Measurements from ENCODE around the gene ERCC1. TPM values are rescaled to one million over a fixed set of nuclear protein-coding genes. Genes with fewer than 3 reads are reported as not detected.
A peak's percentile ranks its signal among the peaks of the same experiment; 100 is the strongest.

ERCC1 gene
- total RNA-seq, 1 donor from 2014 or later: 67.5 TPM

GRCh38 chr19:45446944-45447343, 23.2 kb upstream of the ERCC1 start:
- Histone ChIP-seq H2AFZ (ENCODE audit: low read depth, low read length) (no peak overlapping the region), H3K36me3 (ENCODE audit: insufficient read depth, low read length) (no peaks in the 10 kb centered on the region), H3K4me3 (ENCODE audit: insufficient read depth, low read depth, low read length) (no peak overlapping the region), H3K4me1 (ENCODE audit: insufficient read depth, low read length) (peaks cover 43% of the 10 kb centered on the region), H3K27me3 (ENCODE audit: insufficient read depth, low read length) (no peaks in the 10 kb centered on the region), H3K4me2 (ENCODE audit: low read length) (no peak overlapping the region), H3K9me3 (ENCODE audit: insufficient read depth, low read depth, low read length) (no peaks in the 10 kb centered on the region), H3K9ac (ENCODE audit: low read length) (no peak overlapping the region), H3K79me2 (ENCODE audit: insufficient read depth, low read length) (no peaks in the 10 kb centered on the region), H3K27ac (ENCODE audit: low read depth, low read length) (no peak overlapping the region), H4K20me1 (ENCODE audit: insufficient read depth, low read length) (no peaks in the 10 kb centered on the region)
- Mint-ChIP-seq H3K27ac (ENCODE audit: unreplicated experiment) (no peak overlapping the region), H3K9me3 (ENCODE audit: unreplicated experiment) (no peaks in the 10 kb centered on the region), H3K4me3 (ENCODE audit: unreplicated experiment) (no peak overlapping the region), H3K4me1 (ENCODE audit: low read depth, unreplicated experiment) (peaks cover 12% of the 10 kb centered on the region), H3K36me3 (ENCODE audit: low read depth, unreplicated experiment) (no peaks in the 10 kb centered on the region), H3K27me3 (ENCODE audit: low read depth, unreplicated experiment) (no peaks in the 10 kb centered on the region)
- no peak for FAIRE-seq
- TF ChIP-seq EZH2 (IDR thresholded peaks at IDR 0.05; ENCODE audit: insufficient read depth, low read length): no peak
- TF ChIP-seq CTCF (IDR thresholded peaks at IDR 0.05; ENCODE audit: insufficient read depth, low read depth, low read length): no peak
- DNase-seq (ENCODE audit: low read depth): no peak

GRCh38 chr19:45446295-45446694, 22.6 kb upstream of the ERCC1 start:
- Mint-ChIP-seq H3K27me3 (ENCODE audit: low read depth, unreplicated experiment) (no peaks in the 10 kb centered on the region), H3K27ac (ENCODE audit: unreplicated experiment) (peak overlapping the region; percentile 12), H3K4me3 (ENCODE audit: unreplicated experiment) (peak overlapping the region; percentile 34), H3K9me3 (ENCODE audit: unreplicated experiment) (no peaks in the 10 kb centered on the region), H3K4me1 (ENCODE audit: low read depth, unreplicated experiment) (peaks cover 12% of the 10 kb centered on the region), H3K36me3 (ENCODE audit: low read depth, unreplicated experiment) (no peaks in the 10 kb centered on the region)
- Histone ChIP-seq H3K4me1 (ENCODE audit: insufficient read depth, low read length) (peaks cover 37% of the 10 kb centered on the region), H3K4me3 (ENCODE audit: insufficient read depth, low read depth, low read length) (no peak overlapping the region), H3K9ac (ENCODE audit: low read length) (no peak overlapping the region), H2AFZ (ENCODE audit: low read depth, low read length) (no peak overlapping the region), H4K20me1 (ENCODE audit: insufficient read depth, low read length) (no peaks in the 10 kb centered on the region), H3K27me3 (ENCODE audit: insufficient read depth, low read length) (no peaks in the 10 kb centered on the region), H3K27ac (ENCODE audit: low read depth, low read length) (no peak overlapping the region), H3K36me3 (ENCODE audit: insufficient read depth, low read length) (no peaks in the 10 kb centered on the region), H3K9me3 (ENCODE audit: insufficient read depth, low read depth, low read length) (no peaks in the 10 kb centered on the region), H3K4me2 (ENCODE audit: low read length) (no peak overlapping the region), H3K79me2 (ENCODE audit: insufficient read depth, low read length) (no peaks in the 10 kb centered on the region)
- TF ChIP-seq EZH2 (IDR thresholded peaks at IDR 0.05; ENCODE audit: insufficient read depth, low read length) (no peak), CTCF (IDR thresholded peaks at IDR 0.05; ENCODE audit: insufficient read depth, low read depth, low read length) (peak; percentile 48)
- DNase-seq (ENCODE audit: low read depth) (no peak), FAIRE-seq (no peak)

GRCh38 chr19:45445139-45445538, 21.4 kb upstream of the ERCC1 start:
- Mint-ChIP-seq H3K36me3 (ENCODE audit: low read depth, unreplicated experiment) (no peaks in the 10 kb centered on the region), H3K9me3 (ENCODE audit: unreplicated experiment) (no peaks in the 10 kb centered on the region), H3K4me1 (ENCODE audit: low read depth, unreplicated experiment) (peaks cover 10% of the 10 kb centered on the region), H3K27ac (ENCODE audit: unreplicated experiment) (peak overlapping the region; percentile 91), H3K27me3 (ENCODE audit: low read depth, unreplicated experiment) (no peaks in the 10 kb centered on the region), H3K4me3 (ENCODE audit: unreplicated experiment) (peak overlapping the region; percentile 0)
- Histone ChIP-seq H3K36me3 (ENCODE audit: insufficient read depth, low read length) (no peaks in the 10 kb centered on the region), H4K20me1 (ENCODE audit: insufficient read depth, low read length) (no peaks in the 10 kb centered on the region), H3K9me3 (ENCODE audit: insufficient read depth, low read depth, low read length) (no peaks in the 10 kb centered on the region), H3K27me3 (ENCODE audit: insufficient read depth, low read length) (no peaks in the 10 kb centered on the region), H3K79me2 (ENCODE audit: insufficient read depth, low read length) (no peaks in the 10 kb centered on the region), H3K9ac (ENCODE audit: low read length) (peak overlapping the region; percentile 99), H3K4me2 (ENCODE audit: low read length) (no peak overlapping the region), H3K27ac (ENCODE audit: low read depth, low read length) (no peak overlapping the region), H3K4me3 (ENCODE audit: insufficient read depth, low read depth, low read length) (no peak overlapping the region), H3K4me1 (ENCODE audit: insufficient read depth, low read length) (peaks cover 33% of the 10 kb centered on the region), H2AFZ (ENCODE audit: low read depth, low read length) (no peak overlapping the region)
- FAIRE-seq (no peak), DNase-seq (ENCODE audit: low read depth) (no peak)
- TF ChIP-seq EZH2 (IDR thresholded peaks at IDR 0.05; ENCODE audit: insufficient read depth, low read length): no peak
- TF ChIP-seq CTCF (IDR thresholded peaks at IDR 0.05; ENCODE audit: insufficient read depth, low read depth, low read length): no peak
